Fibroblast of the aortic adventitia (primary cell): ENCODE data around the gene MMP14. TPM values are rescaled to one million over a fixed set of nuclear protein-coding genes. Genes with fewer than 3 reads are reported as not detected.

Source experiments
- DNase-seq: peaks from one replicate; pipeline ENCODE4 v3.0.0-alpha.2; 2010; ENCODE audit warnings: low read depth
- H3K4me3 ChIP-seq: 2 replicates; pipeline ENCODE4 v1.5.1; 2011; ENCODE audit warnings: low read depth, mild to moderate bottlenecking, control low read depth, low read length, moderate library complexity
- CTCF ChIP-seq: IDR thresholded peaks from 2 replicates; pipeline ENCODE4 v1.5.1; 2011; ENCODE audit warnings: mild to moderate bottlenecking, low read length, control low read depth, inconsistent platforms; ENCODE audit not compliant: insufficient read depth
- total RNA-seq: library from RNA; depleted of rRNA; stranded (reverse); fragments of >200 nt; gene quantifications from 2 replicates; pipeline ENCODE4 v1.2.3, GENCODE V29; 2012; ENCODE audit warnings: low replicate concordance

The MMP14 gene
- total RNA-seq, 1 donor = 311 TPM

GRCh38 chr14:22842211-22843122, 6.1 kb downstream of the MMP14 start:
- DNase-seq = no peak
- no peak overlapping the region for H3K4me3 ChIP-seq
- TF ChIP-seq CTCF = no peak

- TF ChIP-seq CTCF = no peak
- DNase-seq = no peak
- no peak overlapping the region for H3K4me3 ChIP-seq
Measured at GRCh38 chr14:22843123-22843925, 6.9 kb downstream of the MMP14 start.

- no peak for DNase-seq
- H3K4me3 ChIP-seq = no peak overlapping the region
- no peak for TF ChIP-seq CTCF
Measured at GRCh38 chr14:22844221-22845102, 8.1 kb downstream of the MMP14 start.

- no peak overlapping the region for H3K4me3 ChIP-seq
- DNase-seq = no peak
- TF ChIP-seq CTCF = no peak
Measured at GRCh38 chr14:22845103-22845394, 8.7 kb downstream of the MMP14 start.

- TF ChIP-seq CTCF = no peak
- H3K4me3 ChIP-seq = no peak overlapping the region
- DNase-seq = no peak
Measured at GRCh38 chr14:22845821-22846625, 9.6 kb downstream of the MMP14 start.
